NOMO-1 treated with dmso at 0.1 percent for 144 hours (cell line): ENCODE results near the gene ATXN7L1.

Source experiments
- DNase-seq: peaks from one replicate; lab custom pipeline; 2025; ENCODE audit not compliant: unreplicated experiment; lab: John Stamatoyannopoulos, UW

ATXN7L1 gene

GRCh38 chr7:105779856-105780780 lies 96.3 kb downstream of the ATXN7L1 start:
- no peak for DNase-seq

- DNase-seq, result no peak
Measured at GRCh38 chr7:105778956-105779355, 97.4 kb downstream of the ATXN7L1 start.

GRCh38 chr7:105776986-105777910 lies 99.2 kb downstream of the ATXN7L1 start:
- no peak for DNase-seq

GRCh38 chr7:105776068-105776790 lies 100.2 kb downstream of the ATXN7L1 start:
- DNase-seq, result no peak

- no peak for DNase-seq
Measured at GRCh38 chr7:105775580-105775979, 100.8 kb downstream of the ATXN7L1 start.

GRCh38 chr7:105773030-105773460 lies 103.4 kb downstream of the ATXN7L1 start:
- no peak for DNase-seq

GRCh38 chr7:105769901-105770628 lies 106.3 kb downstream of the ATXN7L1 start:
- no peak for DNase-seq

- no peak for DNase-seq
Measured at GRCh38 chr7:105768898-105769507, 107.4 kb downstream of the ATXN7L1 start.

- no peak for DNase-seq
Measured at GRCh38 chr7:105768117-105768516, 108.3 kb downstream of the ATXN7L1 start.

GRCh38 chr7:105766421-105767073 lies 109.9 kb downstream of the ATXN7L1 start:
- DNase-seq, result no peak

- no peak for DNase-seq
Measured at GRCh38 chr7:105765846-105766245, 110.6 kb downstream of the ATXN7L1 start.

- DNase-seq, result no peak
Measured at GRCh38 chr7:105764506-105764905, 111.9 kb downstream of the ATXN7L1 start.

- DNase-seq, result no peak
Measured at GRCh38 chr7:105760551-105761447, 115.6 kb downstream of the ATXN7L1 start.

GRCh38 chr7:105759670-105760550 lies 116.5 kb downstream of the ATXN7L1 start:
- no peak for DNase-seq

GRCh38 chr7:105756367-105756766 lies 120.0 kb downstream of the ATXN7L1 start:
- DNase-seq, result no peak

GRCh38 chr7:105752671-105753275 lies 123.6 kb downstream of the ATXN7L1 start:
- DNase-seq, result no peak

GRCh38 chr7:105751054-105751453 lies 125.3 kb downstream of the ATXN7L1 start:
- DNase-seq, result no peak
